Measurements from ENCODE around the gene PDE6A. TPM values are rescaled to one million over a fixed set of nuclear protein-coding genes. Genes with fewer than 3 reads are reported as not detected.

The PDE6A gene
- total RNA-seq, 2 donors from 2014 or later, result not detected

GRCh38 chr5:149852641-149853330, 91.8 kb downstream of the PDE6A start:
- H3K4me3 ChIP-seq, result no peak overlapping the region
- H3K27ac ChIP-seq, result no peak overlapping the region
- 41% methylated on average over 12 of the region's 12 CpGs for WGBS, 2 donors
- H3K9me3 ChIP-seq, result no peaks in the 10 kb centered on the region
- DNase-seq (peak; percentile 74 to 84 (median 79)), ATAC-seq (peak; percentile 70)
- H3K36me3 ChIP-seq (replicated peaks in 1 of 2; ENCODE audit: insufficient read depth in 1 of 2, low read depth in 2 of 2), result no peaks in the 10 kb centered on the region
- H3K4me1 ChIP-seq, result peaks cover 8% of the 10 kb centered on the region
- intact Hi-C loops (cut with DNase I), result no loop called here
- TF ChIP-seq POLR2A (IDR thresholded peaks at IDR 0.05), result no peak
- TF ChIP-seq CTCF (IDR thresholded peaks at IDR 0.05), result peak; percentile 72 to 87 (median 79)
- H3K27me3 ChIP-seq, result no peaks in the 10 kb centered on the region

GRCh38 chr5:149851211-149851610, 93.4 kb downstream of the PDE6A start:
- Histone ChIP-seq H3K4me1 (no peaks in the 10 kb centered on the region), H3K36me3 (replicated peaks in 1 of 2; ENCODE audit: insufficient read depth in 1 of 2, low read depth in 2 of 2) (no peaks in the 10 kb centered on the region), H3K9me3 (no peaks in the 10 kb centered on the region), H3K27ac (no peak overlapping the region), H3K4me3 (no peak overlapping the region), H3K27me3 (no peaks in the 10 kb centered on the region)
- ATAC-seq, result no peak
- intact Hi-C loops (cut with DNase I), result no loop called here
- no peak for TF ChIP-seq POLR2A (IDR thresholded peaks at IDR 0.05)
- no peak for TF ChIP-seq CTCF (IDR thresholded peaks at IDR 0.05)
- DNase-seq, result no peak

GRCh38 chr5:149849966-149850910, 94.4 kb downstream of the PDE6A start:
- no peak overlapping the region for H3K27ac ChIP-seq
- 83 to 91% methylated on average over 20 of the region's 20 CpGs for WGBS, 2 donors
- TF ChIP-seq POLR2A (IDR thresholded peaks at IDR 0.05) (no peak), CTCF (IDR thresholded peaks at IDR 0.05) (no peak)
- intact Hi-C loops (cut with DNase I), result no loop called here
- DNase-seq (no peak), ATAC-seq (no peak)
- H3K4me1 ChIP-seq, result no peaks in the 10 kb centered on the region
- H3K4me3 ChIP-seq, result no peak overlapping the region
- no peaks in the 10 kb centered on the region for H3K9me3 ChIP-seq
- H3K36me3 ChIP-seq (replicated peaks in 1 of 2; ENCODE audit: insufficient read depth in 1 of 2, low read depth in 2 of 2), result no peaks in the 10 kb centered on the region
- no peaks in the 10 kb centered on the region for H3K27me3 ChIP-seq

GRCh38 chr5:149849280-149849965, 95.2 kb downstream of the PDE6A start:
- intact Hi-C loops (cut with DNase I), result no loop called here
- H3K27ac ChIP-seq, result no peak overlapping the region
- no peaks in the 10 kb centered on the region for H3K4me1 ChIP-seq
- ATAC-seq (no peak), DNase-seq (no peak)
- H3K4me3 ChIP-seq, result no peak overlapping the region
- no peaks in the 10 kb centered on the region for H3K36me3 ChIP-seq (replicated peaks in 1 of 2; ENCODE audit: insufficient read depth in 1 of 2, low read depth in 2 of 2)
- no peaks in the 10 kb centered on the region for H3K27me3 ChIP-seq
- WGBS, 2 donors, result 90 to 95% methylated on average over 8 of the region's 8 CpGs
- TF ChIP-seq CTCF (IDR thresholded peaks at IDR 0.05) (no peak), POLR2A (IDR thresholded peaks at IDR 0.05) (no peak)
- H3K9me3 ChIP-seq, result no peaks in the 10 kb centered on the region
